Heart left ventricle (tissue), 13 donors: ENCODE data around the gene STRN4.

Experiments
- POLR2A ChIP-seq, 2 donors: fragments of 450-650 bp; IDR thresholded peaks; one replicate each; pipeline ENCODE4 v1.6.1; 2017; ENCODE audit warnings: antibody characterized with exemption in 2 of 2, mild to moderate bottlenecking in 2 of 2, moderate library complexity in 2 of 2
- TF ChIP-seq, protein P1 (sequence below), 12 donors: fragments of 200-600 bp; sonication (generic) in 4 of 12; IDR thresholded peaks; one replicate each; pipeline versions ENCODE4 v1.5.0 to v1.8.0; 2018 to 2022; ENCODE audit warnings: antibody characterized with exemption in 12 of 12, mild to moderate bottlenecking in 5 of 12
- donor health status: ischemic (EF 13 %, LVEDD 7.1; RV severe dilation, severe dysfunction).
- donor health status: DM: no; HTN: yes; CAD: no.
- donor health status: DM: no; HTN: no; CAD: no.
- donor health status: ischemic (EF 25% LVEDD 6.9; RV normal size, moderate dysfunction).
- donor health status: ischemic (EF 25% LVEDD 5.7; RV mildly dilated, moderate dysfunction).
- donor health status: ischemic (EF 35%, LVEDD 5.7; RV mildly dilated, moderate dysfunction).
- donor health status: nonischemic (EF 11% LVEDD 7.7; RV severe dilation, severe dysfunction).
- donor health status: DM: yes; HTN: yes; CAD: no.
- donor health status: PGD.
- donor health status: ischemic (EF 29% LVEDD 5.4; RV normal size, mild dysfunction).
- donor health status: nonischemic (EF 23%, LVEDD 6.1; RV moderate dilation, normal function).

DNA sequence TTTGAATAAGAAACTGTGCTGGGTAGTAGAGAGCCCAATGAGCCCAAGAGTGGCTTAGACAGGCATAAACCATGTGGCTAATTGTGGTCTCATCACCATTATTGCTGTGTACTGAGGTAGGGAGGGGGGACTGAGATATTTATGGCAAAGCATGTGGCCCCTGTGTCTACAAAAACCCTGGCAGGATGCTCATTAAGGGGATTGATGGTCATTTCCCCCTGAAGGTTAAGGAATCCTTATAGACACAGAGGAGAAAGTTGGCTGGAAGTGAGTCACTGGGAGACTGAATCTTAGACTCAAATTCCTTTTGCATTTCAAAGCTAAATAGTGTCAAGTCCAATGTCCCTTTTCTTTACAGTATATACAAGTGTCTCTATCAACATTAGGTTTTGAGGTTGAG lies 75.4 kb downstream of the STRN4 start:
- TF ChIP-seq, protein P1, sequence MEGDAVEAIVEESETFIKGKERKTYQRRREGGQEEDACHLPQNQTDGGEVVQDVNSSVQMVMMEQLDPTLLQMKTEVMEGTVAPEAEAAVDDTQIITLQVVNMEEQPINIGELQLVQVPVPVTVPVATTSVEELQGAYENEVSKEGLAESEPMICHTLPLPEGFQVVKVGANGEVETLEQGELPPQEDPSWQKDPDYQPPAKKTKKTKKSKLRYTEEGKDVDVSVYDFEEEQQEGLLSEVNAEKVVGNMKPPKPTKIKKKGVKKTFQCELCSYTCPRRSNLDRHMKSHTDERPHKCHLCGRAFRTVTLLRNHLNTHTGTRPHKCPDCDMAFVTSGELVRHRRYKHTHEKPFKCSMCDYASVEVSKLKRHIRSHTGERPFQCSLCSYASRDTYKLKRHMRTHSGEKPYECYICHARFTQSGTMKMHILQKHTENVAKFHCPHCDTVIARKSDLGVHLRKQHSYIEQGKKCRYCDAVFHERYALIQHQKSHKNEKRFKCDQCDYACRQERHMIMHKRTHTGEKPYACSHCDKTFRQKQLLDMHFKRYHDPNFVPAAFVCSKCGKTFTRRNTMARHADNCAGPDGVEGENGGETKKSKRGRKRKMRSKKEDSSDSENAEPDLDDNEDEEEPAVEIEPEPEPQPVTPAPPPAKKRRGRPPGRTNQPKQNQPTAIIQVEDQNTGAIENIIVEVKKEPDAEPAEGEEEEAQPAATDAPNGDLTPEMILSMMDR (IDR thresholded peaks at IDR 0.05): no peak
- no peak for TF ChIP-seq POLR2A (IDR thresholded peaks at IDR 0.05)
